22Rv1 (cell line): ENCODE results near the gene FBXL7.

Experiments used
- H3K27ac ChIP-seq: fragments of 450-650 bp; 2 replicates; pipeline ENCODE4 v1.5.1; 2017
- CTCF ChIP-seq: fragments of 450-650 bp; IDR thresholded peaks from 2 replicates; pipeline ENCODE4 v1.5.1; 2017; ENCODE audit warnings: mild to moderate bottlenecking
- ZFX ChIP-seq: fragments of 450-650 bp; IDR thresholded peaks from 2 replicates; pipeline ENCODE4 v1.6.1; 2017; ENCODE audit warnings: antibody characterized with exemption, borderline replicate concordance

Gene FBXL7

GRCh38 chr5:15474143-15474719, 25.7 kb upstream of the FBXL7 start:
- no peak overlapping the region for H3K27ac ChIP-seq
- no peak for TF ChIP-seq ZFX
- no peak for TF ChIP-seq CTCF

GRCh38 chr5:15475367-15475766, 24.6 kb upstream of the FBXL7 start:
- TF ChIP-seq ZFX, result no peak
- TF ChIP-seq CTCF, result no peak
- H3K27ac ChIP-seq, result no peak overlapping the region

- no peak for TF ChIP-seq ZFX
- TF ChIP-seq CTCF, result no peak
Observed at GRCh38 chr5:15476977-15477376, 23.0 kb upstream of the FBXL7 start.

GRCh38 chr5:15480436-15480835, 19.5 kb upstream of the FBXL7 start:
- TF ChIP-seq ZFX, result no peak
- no peak for TF ChIP-seq CTCF
- no peak overlapping the region for H3K27ac ChIP-seq

More at GRCh38 chr5:15476977-15477376, 23.0 kb upstream of the FBXL7 start:
- no peak overlapping the region for H3K27ac ChIP-seq

GRCh38 chr5:15483351-15484097, 16.5 kb upstream of the FBXL7 start:
- H3K27ac ChIP-seq, result no peak overlapping the region
- TF ChIP-seq CTCF (no peak), ZFX (no peak)

GRCh38 chr5:15487228-15487627, 12.8 kb upstream of the FBXL7 start:
- no peak for TF ChIP-seq CTCF
- TF ChIP-seq ZFX, result no peak

GRCh38 chr5:15489571-15490235, 10.3 kb upstream of the FBXL7 start:
- TF ChIP-seq ZFX, result no peak
- TF ChIP-seq CTCF, result no peak
- H3K27ac ChIP-seq, result no peak overlapping the region

More at GRCh38 chr5:15487228-15487627, 12.8 kb upstream of the FBXL7 start:
- H3K27ac ChIP-seq, result no peak overlapping the region
